ENCODE measurements around the gene RNGTT. TPM values are rescaled to one million over a fixed set of nuclear protein-coding genes. Genes with fewer than 3 reads are reported as not detected.

RNGTT gene
- total RNA-seq, 1 experiment from 2014 or later = 15.2 TPM

DNA sequence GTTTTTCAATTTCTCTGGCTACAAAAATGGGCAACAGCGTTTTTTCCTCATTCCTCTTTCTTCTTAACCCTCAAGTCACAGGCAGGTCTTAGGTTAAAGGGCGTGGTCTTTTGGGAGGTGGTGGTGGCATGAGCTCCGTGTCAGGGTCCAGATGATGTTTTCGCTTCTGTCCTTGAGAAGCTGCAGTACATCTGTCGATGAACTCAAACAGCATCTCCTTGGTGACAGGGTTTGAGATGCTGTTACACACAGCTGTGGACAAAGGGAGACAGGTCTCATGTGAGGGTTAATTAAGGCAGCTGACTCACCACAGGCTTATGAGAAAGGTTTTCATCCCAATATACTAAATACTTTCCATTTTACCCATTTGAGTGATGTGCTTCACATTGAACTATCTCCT is 350.8 kb downstream of the RNGTT start:
- CTCF ChIA-PET = no interaction called here
- Histone ChIP-seq H3K9me2 (ENCODE audit: insufficient read depth) (no peaks in the 10 kb centered on the region), H3K4me3 (no peak overlapping the region), H3K36me3 (ENCODE audit: low read depth) (no peaks in the 10 kb centered on the region), H3K4me1 (replicated peaks; ENCODE audit: insufficient read depth) (no peaks in the 10 kb centered on the region), H3F3A (ENCODE audit: insufficient read depth, low read depth) (no peaks in the 10 kb centered on the region), H3K27ac (no peak overlapping the region), H3K9me3 (ENCODE audit: insufficient read depth, low read depth) (no peaks in the 10 kb centered on the region), H2AFZ (no peak overlapping the region), H3K79me2 (ENCODE audit: low read depth) (no peaks in the 10 kb centered on the region), H4K20me1 (ENCODE audit: insufficient read depth) (no peaks in the 10 kb centered on the region), H3K4me2 (no peak overlapping the region), H3K27me3 (ENCODE audit: insufficient read depth, low read depth) (no peaks in the 10 kb centered on the region)
- no TSS peak for BruUV-seq (replicated peaks)
- POLR2A ChIA-PET (ENCODE audit: unreplicated experiment) = no interaction called here
- intact Hi-C loops (cut with micrococcal nuclease; ENCODE audit: unreplicated experiment) = no loop called here
- DNase-seq = no peak
- TF ChIP-seq, protein P1, sequence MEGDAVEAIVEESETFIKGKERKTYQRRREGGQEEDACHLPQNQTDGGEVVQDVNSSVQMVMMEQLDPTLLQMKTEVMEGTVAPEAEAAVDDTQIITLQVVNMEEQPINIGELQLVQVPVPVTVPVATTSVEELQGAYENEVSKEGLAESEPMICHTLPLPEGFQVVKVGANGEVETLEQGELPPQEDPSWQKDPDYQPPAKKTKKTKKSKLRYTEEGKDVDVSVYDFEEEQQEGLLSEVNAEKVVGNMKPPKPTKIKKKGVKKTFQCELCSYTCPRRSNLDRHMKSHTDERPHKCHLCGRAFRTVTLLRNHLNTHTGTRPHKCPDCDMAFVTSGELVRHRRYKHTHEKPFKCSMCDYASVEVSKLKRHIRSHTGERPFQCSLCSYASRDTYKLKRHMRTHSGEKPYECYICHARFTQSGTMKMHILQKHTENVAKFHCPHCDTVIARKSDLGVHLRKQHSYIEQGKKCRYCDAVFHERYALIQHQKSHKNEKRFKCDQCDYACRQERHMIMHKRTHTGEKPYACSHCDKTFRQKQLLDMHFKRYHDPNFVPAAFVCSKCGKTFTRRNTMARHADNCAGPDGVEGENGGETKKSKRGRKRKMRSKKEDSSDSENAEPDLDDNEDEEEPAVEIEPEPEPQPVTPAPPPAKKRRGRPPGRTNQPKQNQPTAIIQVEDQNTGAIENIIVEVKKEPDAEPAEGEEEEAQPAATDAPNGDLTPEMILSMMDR (conservative IDR thresholded peaks at IDR 0.05) = no peak
- TF ChIP-seq EZH2 (IDR thresholded peaks at IDR 0.05; ENCODE audit: low read depth) = no peak

DNA sequence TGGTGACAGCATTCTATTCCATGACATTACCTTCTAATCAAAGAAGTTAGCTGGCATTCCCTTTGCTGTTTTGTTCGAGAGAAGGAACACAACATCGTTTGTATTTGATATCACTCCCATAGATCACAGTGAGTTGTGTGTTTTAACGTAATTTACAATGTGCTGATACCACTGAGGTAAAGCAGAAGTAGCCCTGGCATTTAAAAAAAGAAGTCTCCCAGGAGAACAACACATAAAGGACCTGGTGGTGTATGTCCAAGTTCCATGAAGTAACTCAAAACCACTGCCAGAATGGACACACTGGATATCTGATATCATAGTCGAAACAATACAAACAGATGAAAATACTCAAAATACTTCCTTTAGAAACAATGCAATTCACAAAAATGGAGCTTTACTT is 351.7 kb downstream of the RNGTT start:
- Histone ChIP-seq H3K36me3 (ENCODE audit: low read depth) (no peaks in the 10 kb centered on the region), H3F3A (ENCODE audit: insufficient read depth, low read depth) (no peaks in the 10 kb centered on the region), H3K4me3 (no peak overlapping the region), H3K79me2 (ENCODE audit: low read depth) (no peaks in the 10 kb centered on the region), H3K27ac (no peak overlapping the region), H2AFZ (no peak overlapping the region), H3K9me3 (ENCODE audit: insufficient read depth, low read depth) (no peaks in the 10 kb centered on the region), H4K20me1 (ENCODE audit: insufficient read depth) (no peaks in the 10 kb centered on the region), H3K27me3 (ENCODE audit: insufficient read depth, low read depth) (no peaks in the 10 kb centered on the region), H3K9me2 (ENCODE audit: insufficient read depth) (no peaks in the 10 kb centered on the region), H3K4me1 (replicated peaks; ENCODE audit: insufficient read depth) (no peaks in the 10 kb centered on the region), H3K4me2 (no peak overlapping the region)
- ChIA-PET CTCF (no interaction called here), POLR2A (ENCODE audit: unreplicated experiment) (no interaction called here)
- TF ChIP-seq, protein P1 (conservative IDR thresholded peaks at IDR 0.05) = no peak
- no peak for TF ChIP-seq EZH2 (IDR thresholded peaks at IDR 0.05; ENCODE audit: low read depth)
- intact Hi-C loops (cut with micrococcal nuclease; ENCODE audit: unreplicated experiment) = no loop called here
- DNase-seq = no peak
- no TSS peak for BruUV-seq (replicated peaks)

DNA sequence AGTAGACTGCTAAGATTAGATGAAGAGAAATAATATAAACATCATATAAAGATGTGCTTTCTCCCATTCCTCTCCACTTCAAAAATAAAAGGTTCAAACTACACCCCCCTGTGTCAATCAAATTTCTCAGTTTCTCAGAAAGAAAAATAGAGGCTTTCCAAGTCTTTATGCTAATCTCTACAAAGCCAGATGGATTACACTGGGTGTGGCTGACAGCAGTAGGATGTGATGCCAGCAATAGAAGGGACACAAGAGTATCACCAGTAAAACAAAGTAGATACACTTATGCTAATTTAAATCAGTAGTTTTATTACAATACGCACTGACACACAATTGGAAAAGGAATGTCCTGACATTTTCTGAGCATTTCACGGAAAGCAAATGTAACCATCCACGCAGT is 353.4 kb downstream of the RNGTT start:
- intact Hi-C loops (cut with micrococcal nuclease; ENCODE audit: unreplicated experiment) = no loop called here
- Histone ChIP-seq H3F3A (ENCODE audit: insufficient read depth, low read depth) (no peaks in the 10 kb centered on the region), H4K20me1 (ENCODE audit: insufficient read depth) (no peaks in the 10 kb centered on the region), H3K9me3 (ENCODE audit: insufficient read depth, low read depth) (no peaks in the 10 kb centered on the region), H2AFZ (no peak overlapping the region), H3K4me3 (no peak overlapping the region), H3K9me2 (ENCODE audit: insufficient read depth) (no peaks in the 10 kb centered on the region), H3K36me3 (ENCODE audit: low read depth) (no peaks in the 10 kb centered on the region), H3K27ac (no peak overlapping the region), H3K79me2 (ENCODE audit: low read depth) (no peaks in the 10 kb centered on the region), H3K27me3 (ENCODE audit: insufficient read depth, low read depth) (no peaks in the 10 kb centered on the region), H3K4me1 (replicated peaks; ENCODE audit: insufficient read depth) (no peaks in the 10 kb centered on the region), H3K4me2 (no peak overlapping the region)
- TF ChIP-seq, protein P1 (conservative IDR thresholded peaks at IDR 0.05) = no peak
- TF ChIP-seq EZH2 (IDR thresholded peaks at IDR 0.05; ENCODE audit: low read depth) = no peak
- POLR2A ChIA-PET (ENCODE audit: unreplicated experiment) = no interaction called here
- DNase-seq = no peak
- CTCF ChIA-PET = no interaction called here
- BruUV-seq (replicated peaks) = no TSS peak
